Measurements from ENCODE around the gene CDH4. TPM values are rescaled to one million over a fixed set of nuclear protein-coding genes. Genes with fewer than 3 reads are reported as not detected.
A peak's percentile ranks its signal among the peaks of the same experiment; 100 is the strongest.

The CDH4 gene
- total and polyA plus RNA-seq, 12 donors, result 0.04 to 0.25 (median 0.08) TPM; not detected in 5

DNA sequence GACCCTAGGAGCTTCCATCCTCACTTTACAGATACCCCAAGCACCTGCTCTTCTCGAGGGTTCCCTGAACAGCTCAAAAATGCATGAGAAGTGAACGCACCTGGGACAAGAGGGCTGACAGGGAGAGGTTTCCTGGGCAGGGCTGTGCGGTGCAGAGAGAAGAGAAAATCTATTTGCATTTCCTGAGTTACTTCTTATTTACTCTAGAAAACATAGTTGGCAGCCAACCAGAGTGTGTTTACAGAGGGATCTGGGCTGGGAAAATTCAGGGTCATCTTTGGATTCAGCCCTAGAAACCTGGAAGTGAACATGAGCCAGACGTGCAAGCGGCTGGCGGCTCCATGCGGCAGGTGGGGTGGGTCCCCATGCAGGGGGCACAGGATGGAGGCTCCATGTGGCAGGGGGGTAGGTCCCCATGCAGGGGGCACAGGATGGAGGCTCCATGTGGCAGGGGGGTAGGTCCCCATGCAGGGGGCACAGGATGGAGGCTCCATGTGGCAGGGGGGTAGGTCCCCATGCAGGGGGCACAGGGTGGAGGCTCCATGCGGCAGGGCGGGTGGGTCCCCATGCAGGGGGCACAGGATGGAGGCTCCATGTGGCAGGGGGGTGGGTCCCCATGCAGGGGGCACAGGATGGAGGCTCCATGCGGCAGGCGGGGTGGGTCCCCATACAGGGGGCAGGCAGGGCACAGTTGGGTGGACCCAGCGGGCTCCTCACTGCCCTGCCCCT is 471.6 kb downstream of the CDH4 start:
- H3K4me1 ChIP-seq, result no peaks in the 10 kb centered on the region
- H3K9me3 ChIP-seq, result no peaks in the 10 kb centered on the region
- H3K4me3 ChIP-seq, result no peak overlapping the region
- H3K27me3 ChIP-seq, result peaks cover 0 to 44% (median 21%) of the 10 kb centered on the region in 7 donors
- intact Hi-C loops (cut with DNase I), result no loop called here
- ATAC-seq (no peak), DNase-seq (no peak)
- H3K27ac ChIP-seq, result no peak overlapping the region
- no peaks in the 10 kb centered on the region for H3K36me3 ChIP-seq
- WGBS, 2 donors, result 72 to 75% methylated on average over 10 to 12 of the region's 12 CpGs
- no peak for TF ChIP-seq CTCF (IDR thresholded peaks at IDR 0.05)

DNA sequence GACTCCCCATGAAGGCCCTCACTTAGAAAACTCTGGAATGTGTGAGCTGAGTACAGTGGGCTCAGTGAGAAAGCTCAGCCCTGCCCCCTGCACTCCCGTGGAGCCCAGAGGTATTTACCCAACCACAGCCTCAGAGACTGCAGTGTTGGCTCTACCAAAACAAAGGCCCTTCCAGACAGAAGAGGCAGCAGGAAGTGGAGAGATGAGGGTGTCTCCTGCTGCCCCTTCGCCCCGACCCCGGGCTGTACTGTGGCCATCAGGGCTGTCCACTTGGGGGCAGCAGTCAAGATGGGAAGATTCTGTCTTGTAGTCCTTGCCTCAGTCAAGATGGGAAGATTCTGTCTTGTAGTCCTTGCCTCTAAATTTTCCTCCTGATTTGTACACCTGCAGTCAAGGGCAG is 472.3 kb downstream of the CDH4 start:
- DNase-seq, result no peak
- no peak for ATAC-seq
- 6 to 9% methylated on average over 4 of the region's 4 CpGs for WGBS, 2 donors
- Histone ChIP-seq H3K9me3 (no peaks in the 10 kb centered on the region), H3K27me3 (peaks cover 0 to 38% (median 14%) of the 10 kb centered on the region in 7 donors), H3K4me3 (no peak overlapping the region), H3K36me3 (no peaks in the 10 kb centered on the region), H3K27ac (no peak overlapping the region), H3K4me1 (no peaks in the 10 kb centered on the region)
- intact Hi-C loops (cut with DNase I), result no loop called here
- TF ChIP-seq CTCF (IDR thresholded peaks at IDR 0.05), result peak in 3 of 9 donors; percentile 11 to 24 (median 15)

DNA sequence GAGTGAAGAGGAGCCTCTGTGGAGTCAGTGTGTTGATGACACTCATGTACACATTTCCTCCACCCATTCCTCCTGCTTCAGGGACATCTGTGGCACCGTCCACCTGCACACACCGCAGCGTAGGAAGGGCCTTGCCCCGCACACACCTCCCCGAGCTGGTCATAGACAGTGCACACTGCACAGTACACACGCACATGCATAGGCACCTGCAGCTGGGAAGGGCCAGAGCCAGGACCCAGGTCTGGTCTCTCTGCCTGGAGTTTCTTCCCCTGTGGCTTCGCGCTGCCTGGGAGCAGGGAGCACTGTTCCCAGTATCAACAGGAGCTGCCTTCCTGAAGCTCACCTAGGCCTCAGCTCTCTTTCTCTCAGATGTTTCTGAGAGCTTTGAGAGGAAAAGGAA is 473.1 kb downstream of the CDH4 start:
- ATAC-seq, result no peak
- Histone ChIP-seq H3K4me3 (no peak overlapping the region), H3K4me1 (no peaks in the 10 kb centered on the region), H3K36me3 (no peaks in the 10 kb centered on the region), H3K27ac (no peak overlapping the region), H3K27me3 (peaks cover 0 to 31% (median 7%) of the 10 kb centered on the region in 7 donors), H3K9me3 (no peaks in the 10 kb centered on the region)
- intact Hi-C loops (cut with DNase I), result no loop called here
- DNase-seq, result no peak
- WGBS, 2 donors, result 88 to 94% methylated on average over 8 of the region's 8 CpGs
- no peak for TF ChIP-seq CTCF (IDR thresholded peaks at IDR 0.05)

GRCh38 chr20:61725966-61726365 is 473.9 kb downstream of the CDH4 start:
- no peak for DNase-seq
- no peaks in the 10 kb centered on the region for H3K36me3 ChIP-seq
- H3K4me3 ChIP-seq, result no peak overlapping the region
- intact Hi-C loops (cut with DNase I), result no loop called here
- ATAC-seq, result no peak
- WGBS, 2 donors, result 69 to 75% methylated on average over 8 of the region's 8 CpGs
- no peaks in the 10 kb centered on the region for H3K4me1 ChIP-seq
- H3K27ac ChIP-seq, result no peak overlapping the region
- no peak for TF ChIP-seq CTCF (IDR thresholded peaks at IDR 0.05)
- peaks cover 0 to 23% (median 5%) of the 10 kb centered on the region in 7 donors for H3K27me3 ChIP-seq
- H3K9me3 ChIP-seq, result no peaks in the 10 kb centered on the region

Data from heart right ventricle (tissue), 16 donors.